ENCODE measurements around the gene KRT71.

DNA sequence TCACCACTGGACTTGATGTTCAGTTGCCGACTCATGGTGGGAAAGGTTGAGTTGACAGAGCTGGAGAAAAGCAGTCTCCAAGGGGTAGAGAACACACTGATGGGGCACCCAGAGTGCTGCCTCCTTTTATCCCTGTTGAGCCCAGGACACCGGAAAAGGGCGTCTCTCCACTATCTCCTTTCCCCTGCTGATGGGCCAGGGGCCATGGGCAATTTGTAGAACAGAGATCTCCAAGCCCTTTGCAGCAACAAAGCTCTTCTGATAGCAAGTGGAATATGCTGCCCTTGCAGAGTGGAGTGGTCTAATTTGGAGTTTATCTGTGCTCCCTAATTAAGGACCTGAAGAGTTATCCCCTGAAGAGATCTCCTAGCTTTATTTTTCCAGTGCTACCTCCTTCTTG, 20.8 kb upstream of the KRT71 start, which contains the start of gene KRT74:
- TF ChIP-seq POLR2A (IDR thresholded peaks at IDR 0.05) (no peak), POLR2AphosphoS5 (IDR thresholded peaks at IDR 0.05) (no peak), EP300 (IDR thresholded peaks at IDR 0.05) (no peak)
- TF ChIP-seq, protein P1, sequence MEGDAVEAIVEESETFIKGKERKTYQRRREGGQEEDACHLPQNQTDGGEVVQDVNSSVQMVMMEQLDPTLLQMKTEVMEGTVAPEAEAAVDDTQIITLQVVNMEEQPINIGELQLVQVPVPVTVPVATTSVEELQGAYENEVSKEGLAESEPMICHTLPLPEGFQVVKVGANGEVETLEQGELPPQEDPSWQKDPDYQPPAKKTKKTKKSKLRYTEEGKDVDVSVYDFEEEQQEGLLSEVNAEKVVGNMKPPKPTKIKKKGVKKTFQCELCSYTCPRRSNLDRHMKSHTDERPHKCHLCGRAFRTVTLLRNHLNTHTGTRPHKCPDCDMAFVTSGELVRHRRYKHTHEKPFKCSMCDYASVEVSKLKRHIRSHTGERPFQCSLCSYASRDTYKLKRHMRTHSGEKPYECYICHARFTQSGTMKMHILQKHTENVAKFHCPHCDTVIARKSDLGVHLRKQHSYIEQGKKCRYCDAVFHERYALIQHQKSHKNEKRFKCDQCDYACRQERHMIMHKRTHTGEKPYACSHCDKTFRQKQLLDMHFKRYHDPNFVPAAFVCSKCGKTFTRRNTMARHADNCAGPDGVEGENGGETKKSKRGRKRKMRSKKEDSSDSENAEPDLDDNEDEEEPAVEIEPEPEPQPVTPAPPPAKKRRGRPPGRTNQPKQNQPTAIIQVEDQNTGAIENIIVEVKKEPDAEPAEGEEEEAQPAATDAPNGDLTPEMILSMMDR (IDR thresholded peaks at IDR 0.05), result no peak
